NT2/D1 (cell line): ENCODE data around the gene VCL.

Experiments used
- SUZ12 ChIP-seq: IDR thresholded peaks from 2 replicates; pipeline ENCODE4 v1.6.1; 2011; ENCODE audit not compliant: insufficient read length, insufficient read depth; ENCODE audit errors: extremely low read depth
- YY1 ChIP-seq: IDR thresholded peaks from 2 replicates; pipeline ENCODE4 v1.6.1; 2011; ENCODE audit not compliant: insufficient read length, insufficient read depth
- ZNF274 ChIP-seq: IDR thresholded peaks from 2 replicates; pipeline ENCODE4 v1.6.1; 2011; ENCODE audit warnings: mild to moderate bottlenecking, low read depth, low read length

- TF ChIP-seq YY1 (no peak), ZNF274 (no peak), SUZ12 (no peak)
Measured at GRCh38 chr10:74081192-74081803, 83.4 kb downstream of the VCL start.
